ENCODE measurements around the gene OR2L8. TPM values are rescaled to one million over a fixed set of nuclear protein-coding genes. Genes with fewer than 3 reads are reported as not detected.

The OR2L8 gene, protein sequence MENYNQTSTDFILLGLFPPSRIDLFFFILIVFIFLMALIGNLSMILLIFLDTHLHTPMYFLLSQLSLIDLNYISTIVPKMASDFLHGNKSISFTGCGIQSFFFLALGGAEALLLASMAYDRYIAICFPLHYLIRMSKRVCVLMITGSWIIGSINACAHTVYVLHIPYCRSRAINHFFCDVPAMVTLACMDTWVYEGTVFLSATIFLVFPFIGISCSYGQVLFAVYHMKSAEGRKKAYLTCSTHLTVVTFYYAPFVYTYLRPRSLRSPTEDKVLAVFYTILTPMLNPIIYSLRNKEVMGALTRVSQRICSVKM
- total RNA-seq = not detected in 2 replicates

DNA sequence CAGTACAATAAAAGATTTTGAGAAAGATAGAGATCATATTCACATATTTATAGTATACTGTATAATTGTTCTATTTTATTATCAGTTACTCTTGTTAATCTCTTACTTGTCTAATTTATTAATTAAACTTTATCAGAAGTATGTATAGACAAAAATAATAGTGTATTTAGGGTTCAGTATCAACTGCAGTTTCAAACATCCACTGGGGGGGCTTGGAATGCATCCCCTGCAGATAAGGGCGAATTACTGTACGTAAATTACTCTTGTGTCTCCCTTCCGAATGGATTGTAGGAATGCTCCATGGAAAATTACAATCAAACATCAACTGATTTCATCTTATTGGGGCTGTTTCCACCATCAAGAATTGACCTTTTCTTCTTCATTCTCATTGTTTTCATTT lies at the start of gene OR2L8:
Gene OR2L8 (plus strand): TSS at position 301 of the 400 bp plus-strand sequence. CDS start 0 bp downstream, at position 301.

DNA sequence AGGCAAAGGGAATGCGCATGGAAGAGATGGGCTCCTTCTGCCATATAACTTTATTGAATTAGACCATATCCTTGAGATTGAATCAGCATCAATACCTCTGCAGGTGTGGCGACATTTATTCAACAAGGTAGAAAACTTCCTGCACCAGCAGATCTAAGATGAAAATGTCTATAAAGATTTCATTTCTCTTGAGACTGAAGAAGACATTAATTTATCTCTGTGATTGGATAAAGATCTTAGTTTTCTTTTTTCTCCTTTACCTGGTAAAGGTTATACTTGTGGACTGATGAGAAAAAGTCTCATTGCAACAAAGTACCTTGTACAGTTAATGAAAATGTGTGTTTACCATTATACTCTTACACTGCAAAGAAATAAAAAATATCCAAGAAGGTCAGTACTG lies 28.7 kb upstream of the OR2L8 start, which contains the start of gene OR2T8:
Gene OR2T8 (plus strand): TSS at position 301 of the 400 bp plus-strand sequence. CDS start 766 bp downstream, outside the sequence.

DNA sequence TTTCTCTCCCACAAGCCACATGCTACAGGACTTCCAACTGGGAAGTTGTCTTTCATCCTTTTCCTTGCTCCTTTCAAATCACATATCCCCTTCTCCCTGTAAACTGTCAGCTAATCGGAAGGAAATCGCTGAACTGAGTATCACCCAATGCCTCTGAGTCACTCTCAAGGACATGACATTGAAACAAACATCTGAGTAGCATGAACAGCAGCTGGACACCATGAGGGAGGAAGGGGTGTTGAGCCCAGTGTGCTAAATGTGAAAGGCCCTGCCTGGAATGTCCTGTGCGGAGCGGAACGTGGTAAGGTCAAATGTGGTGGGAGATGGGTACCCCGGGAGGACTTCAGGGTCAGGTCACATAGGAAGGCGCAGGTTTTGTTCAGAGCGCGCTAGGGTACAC lies 23.8 kb upstream of the OR2L8 start, which contains the start of gene OR2AJ1:
Gene OR2AJ1 (plus strand): TSS at position 22 of the 400 bp plus-strand sequence. CDS start 8,880 bp downstream, outside the sequence.

DNA sequence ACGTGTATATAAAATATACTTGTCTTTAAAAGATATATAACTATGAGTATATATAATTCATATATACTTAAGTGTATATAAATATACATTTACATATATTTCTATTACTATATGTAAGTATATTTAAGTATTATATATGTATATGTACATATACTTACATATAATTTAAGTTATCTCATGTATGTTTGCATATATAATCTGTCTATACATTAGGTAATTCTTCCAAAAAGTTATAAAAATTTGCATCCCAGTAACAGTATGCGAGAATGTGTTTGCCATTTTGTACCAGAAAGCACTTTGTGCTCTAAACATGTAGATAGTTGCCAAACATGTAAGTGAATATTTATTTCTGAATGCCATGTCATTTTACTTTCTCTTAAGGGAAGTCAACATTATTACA lies 16.3 kb downstream of the OR2L8 start, which contains the start of gene OR2AK2:
Gene OR2AK2 (plus strand): TSS at position 301 of the 400 bp plus-strand sequence. CDS start 144 bp downstream, outside the sequence.

Other genes with a start within 250 kb of the OR2L8 start
- gene OR6F1, start 232.2 kb upstream of the OR2L8 start, total RNA-seq = not detected in 2 replicates
- gene OR14K1, start 210.2 kb upstream of the OR2L8 start, total RNA-seq = not detected in 2 replicates
- gene OR14A2, start 200.7 kb upstream of the OR2L8 start, total RNA-seq = not detected in 2 replicates
- gene OR1C1, start 188.3 kb upstream of the OR2L8 start, total RNA-seq = not detected in 2 replicates
- gene OR14A16, start 124.7 kb upstream of the OR2L8 start, total RNA-seq = not detected in 2 replicates
- gene OR11L1, start 107.0 kb upstream of the OR2L8 start, total RNA-seq = not detected in 2 replicates
- gene TRIM58, start 91.7 kb upstream of the OR2L8 start, total RNA-seq = 0.07 TPM in 1 of 2 replicates, not detected in the other
- gene OR2W3, start 53.3 kb upstream of the OR2L8 start, total RNA-seq = not detected in 2 replicates
- not detected in 2 replicates for gene OR2T8, start 28.6 kb upstream of the OR2L8 start, total RNA-seq
- not detected in 2 replicates for gene OR2AJ1, start 24.0 kb upstream of the OR2L8 start, total RNA-seq
- gene OR2AK2, start 16.4 kb downstream of the OR2L8 start, total RNA-seq = not detected in 2 replicates
- gene OR2L5, start 64.8 kb downstream of the OR2L8 start, total RNA-seq = not detected in 2 replicates
- gene OR2L2, start 81.2 kb downstream of the OR2L8 start, total RNA-seq = not detected in 2 replicates
- not detected in 2 replicates for gene OR2L3, start 98.0 kb downstream of the OR2L8 start, total RNA-seq
- not detected in 2 replicates for gene OR2L13, start 146.3 kb downstream of the OR2L8 start, total RNA-seq
- gene OR2M5, start 196.3 kb downstream of the OR2L8 start, total RNA-seq = not detected in 2 replicates
- gene OR2M2, start 226.0 kb downstream of the OR2L8 start, total RNA-seq = not detected in 2 replicates
- not detected in 2 replicates for gene OR2M3, start 248.4 kb downstream of the OR2L8 start, total RNA-seq